HG03025 (cell line): ENCODE results near the gene SFTPB.
"Not testable (repeated sequence)": the region's sequence is repeated elsewhere in the genome, so short reads cannot be mapped to it uniquely, and the experiment has no call there.

ENCODE experiments used
- ATAC-seq: cut with Tn5 transposase; IDR thresholded peaks from one replicate; pipeline ENCODE4 v1.9.1; 2021; ENCODE audit warnings: mild to moderate bottlenecking, moderate library complexity; ENCODE audit not compliant: unreplicated experiment, low FRiP score

Gene SFTPB

DNA sequence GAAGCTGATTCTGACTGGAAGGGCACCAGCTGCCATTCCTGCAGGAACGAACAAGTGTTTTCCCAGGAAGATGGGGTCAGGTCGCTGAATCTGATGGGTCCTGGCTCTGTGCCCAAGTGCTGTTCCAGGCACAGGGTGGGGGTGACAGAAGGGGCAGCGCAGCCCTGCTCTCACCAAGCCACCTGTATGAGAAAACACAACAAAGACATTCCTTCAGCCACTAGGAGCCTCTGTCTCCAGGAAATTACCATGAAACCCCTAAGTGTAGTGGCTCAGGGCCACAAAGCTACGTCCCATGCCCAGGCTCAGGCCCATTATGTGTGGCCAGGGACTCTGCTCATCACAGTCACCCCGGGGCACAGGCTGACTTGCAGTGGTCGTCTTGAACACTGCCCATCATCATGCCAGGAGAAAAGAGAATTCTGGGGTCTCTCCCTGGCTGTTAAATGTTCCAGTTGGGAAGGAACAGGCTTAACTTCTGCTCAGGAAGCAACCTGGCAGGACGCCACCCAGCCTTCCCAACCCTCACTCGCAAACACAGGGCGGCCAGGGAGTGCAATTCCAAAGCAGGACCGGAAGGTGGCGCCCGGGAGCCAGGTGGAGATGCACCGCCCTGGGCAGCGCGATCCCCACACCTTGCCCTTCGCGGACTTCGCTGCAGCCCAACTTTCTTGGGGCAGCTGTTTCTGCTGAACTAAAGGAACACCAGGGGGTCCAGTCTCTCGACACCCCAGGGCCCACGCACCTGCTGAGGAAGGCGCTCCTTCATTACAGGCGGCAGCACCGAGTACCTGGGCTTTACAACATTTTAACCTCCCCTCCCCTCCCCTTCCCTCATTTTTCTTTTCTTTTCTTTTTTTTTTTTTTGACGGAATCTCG, 11.0 kb upstream of the SFTPB start:
- no peak for ATAC-seq

DNA sequence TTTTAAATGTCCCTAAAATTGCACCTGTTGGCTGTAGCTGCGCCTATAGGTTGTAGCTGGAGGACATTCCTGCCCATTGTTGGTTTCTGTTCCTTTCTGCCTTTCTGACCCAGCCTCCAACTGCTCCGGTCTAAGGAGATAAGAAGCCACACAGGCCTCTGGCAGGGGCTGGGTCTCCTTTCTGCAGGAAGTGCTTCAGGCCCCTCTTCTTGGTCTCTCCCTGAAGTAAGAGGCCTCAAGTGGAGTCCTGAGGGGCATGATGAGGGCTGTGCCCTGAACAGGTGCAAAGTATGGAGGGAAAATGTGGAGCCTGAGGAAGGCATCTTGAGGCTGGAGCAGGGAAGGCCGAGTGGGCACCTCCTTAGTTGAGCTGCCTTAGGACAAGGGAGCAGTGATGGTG, 10.4 kb upstream of the SFTPB start:
- no peak for ATAC-seq

DNA sequence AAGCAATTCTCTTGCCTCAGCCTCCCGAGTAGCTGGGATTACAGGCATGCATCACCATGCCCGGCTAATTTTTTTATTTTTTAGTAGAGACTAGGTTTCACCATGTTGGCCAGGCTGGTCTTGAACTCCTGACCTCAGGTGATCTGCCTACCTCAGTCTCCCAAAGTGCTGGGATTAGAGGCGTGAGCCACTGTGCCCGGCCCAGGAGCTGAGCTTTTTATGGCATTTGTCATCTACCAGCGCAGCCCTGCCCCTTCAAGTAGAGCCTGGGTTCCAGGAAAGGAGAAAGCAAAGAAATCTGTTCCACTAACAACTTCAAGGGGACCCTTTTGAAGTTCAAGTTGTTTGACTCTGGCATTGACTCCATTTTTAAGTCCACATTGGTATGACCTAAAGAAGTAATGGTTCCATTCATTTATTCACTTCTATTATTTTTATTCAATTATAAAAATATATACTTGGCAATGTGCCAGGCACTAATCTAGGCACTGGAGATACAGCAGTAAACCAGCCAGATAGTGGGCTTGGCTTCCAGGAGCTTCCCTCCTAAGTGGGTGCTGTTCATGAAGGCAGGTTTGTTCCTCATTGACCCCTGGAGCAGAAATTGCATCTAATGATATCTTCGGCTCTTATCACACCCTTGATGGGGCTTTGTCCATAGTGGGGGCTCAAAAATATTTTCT, 8.0 kb upstream of the SFTPB start:
- ATAC-seq: no peak

DNA sequence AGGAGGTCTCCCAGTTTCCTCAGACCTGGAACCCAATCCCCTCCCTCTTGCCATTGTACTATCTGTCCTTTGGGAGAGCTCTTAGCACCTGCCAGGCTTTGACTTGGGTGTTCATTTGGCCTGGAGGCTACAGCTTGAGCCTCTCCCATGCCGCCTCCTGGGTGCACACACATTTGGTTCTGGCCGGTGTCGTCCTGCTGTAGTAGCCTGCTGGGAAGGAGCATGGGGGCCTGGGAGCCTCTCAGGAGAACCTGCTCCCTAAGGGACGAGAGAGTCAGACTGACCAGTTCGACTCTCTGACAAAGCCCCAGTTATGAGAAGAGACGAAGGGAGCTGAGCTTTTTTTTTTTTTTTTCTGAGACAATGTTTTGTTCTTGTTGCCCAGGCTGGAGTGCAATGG, 7.4 kb upstream of the SFTPB start:
- no peak for ATAC-seq

DNA sequence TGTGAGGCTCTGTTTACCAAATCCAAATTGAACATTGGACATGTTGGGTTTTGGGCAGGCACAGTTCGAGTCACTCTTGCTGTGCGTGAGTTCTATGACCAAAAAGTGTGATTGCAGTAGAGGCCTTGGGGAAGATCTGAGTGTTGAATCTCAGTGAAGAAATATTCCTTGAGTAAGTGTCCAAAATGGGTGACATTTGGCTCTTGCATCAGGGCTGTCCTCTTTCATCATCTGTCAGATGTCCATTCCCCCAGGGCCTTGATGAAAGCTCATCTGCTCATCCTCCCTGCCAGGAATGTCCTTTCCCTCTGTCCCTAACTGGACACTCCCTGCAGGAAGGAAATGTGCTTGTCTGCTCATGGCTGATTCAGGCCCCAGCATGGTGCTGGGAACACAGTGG, 6.4 kb upstream of the SFTPB start:
- ATAC-seq: no peak

DNA sequence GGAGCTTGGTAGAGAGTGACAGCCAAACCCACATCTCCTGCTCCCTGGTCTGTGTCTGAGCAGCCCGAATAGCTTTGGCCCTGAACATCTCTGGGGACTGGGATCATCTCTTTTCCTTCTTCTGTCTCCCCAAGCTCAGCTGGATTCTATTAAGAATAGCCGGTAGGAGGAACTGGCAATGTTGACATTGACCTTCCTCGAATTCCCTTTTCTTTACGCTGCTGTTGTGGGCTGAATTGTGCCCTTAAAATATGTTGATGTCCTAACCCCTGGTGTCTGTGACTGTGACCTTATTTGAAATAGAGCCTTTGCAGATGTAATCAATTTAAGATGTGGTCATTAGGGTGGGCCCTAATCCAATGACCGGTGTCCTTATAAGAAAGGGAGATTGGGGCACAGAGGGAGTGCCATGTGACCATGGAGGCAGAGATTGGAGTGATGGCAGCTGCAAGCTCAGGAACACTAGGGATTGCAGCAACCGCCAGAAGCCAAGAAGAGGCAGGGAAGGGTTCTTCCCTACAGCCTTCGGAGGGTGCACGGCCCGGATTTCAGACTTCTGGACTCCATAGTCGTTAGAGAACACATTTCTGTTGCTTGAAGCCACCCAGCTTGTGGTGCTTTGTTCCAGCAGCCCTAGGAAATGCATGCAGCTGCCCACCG, 5.8 kb upstream of the SFTPB start:
- no peak for ATAC-seq

DNA sequence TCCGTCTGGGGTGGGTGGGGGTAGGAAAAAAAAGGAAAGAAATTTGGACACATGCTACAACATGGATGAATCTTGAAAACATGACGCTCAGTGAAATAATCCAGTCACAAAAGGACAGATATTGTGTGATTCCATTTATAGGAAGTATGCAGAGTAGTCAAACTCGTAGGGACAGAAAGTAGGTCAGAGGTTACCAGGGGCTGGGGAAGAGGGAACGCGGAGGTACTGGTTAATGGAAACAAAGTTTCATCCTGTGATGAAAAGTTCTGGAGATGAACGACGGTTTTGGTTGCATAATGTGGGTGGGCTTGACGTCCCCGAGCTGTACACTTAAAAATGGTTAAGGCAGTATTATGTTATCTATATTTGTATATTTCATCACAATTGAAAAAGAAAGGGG, 4.5 kb upstream of the SFTPB start:
- no peak for ATAC-seq

DNA sequence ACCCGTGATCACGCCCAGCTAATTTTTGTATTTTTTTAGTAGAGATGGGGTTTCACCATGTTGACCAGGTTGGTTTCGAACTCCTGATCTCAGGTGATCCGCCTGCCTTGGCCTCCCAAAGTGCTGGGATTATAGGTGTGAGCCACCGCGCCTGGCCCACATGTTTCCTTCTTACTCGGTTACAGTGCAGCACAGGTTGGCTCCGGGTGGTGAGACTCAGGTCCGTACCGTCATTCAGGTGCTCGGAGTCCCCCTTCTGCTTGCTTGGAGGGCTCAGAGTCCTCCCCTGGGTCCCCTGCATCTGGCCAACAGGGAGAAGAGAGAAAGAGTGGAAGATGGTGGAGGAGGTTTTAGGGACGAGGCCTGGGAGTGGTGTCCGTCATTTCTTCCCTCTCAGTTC, 2.4 kb upstream of the SFTPB start:
- ATAC-seq: not testable (repeated sequence)

DNA sequence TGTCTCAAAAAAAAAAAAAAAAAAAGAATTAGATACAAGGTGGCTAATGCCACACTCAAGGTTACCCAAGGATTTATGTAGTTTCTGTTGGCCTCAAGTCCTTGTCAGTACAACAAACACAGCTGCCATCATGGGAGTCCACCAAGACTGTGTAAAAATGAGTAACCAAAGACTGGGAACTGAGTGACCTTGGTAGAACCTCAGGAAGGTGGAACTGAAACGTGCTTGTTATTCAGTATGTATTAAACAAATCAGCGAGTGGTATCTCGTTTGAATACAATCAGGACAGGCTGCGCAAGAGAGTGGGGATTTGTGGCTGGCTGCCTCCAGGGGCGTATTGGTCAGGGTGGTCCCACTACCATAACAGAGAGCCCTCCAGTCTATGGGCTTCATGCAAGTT, 1.6 kb upstream of the SFTPB start:
- no peak for ATAC-seq

DNA sequence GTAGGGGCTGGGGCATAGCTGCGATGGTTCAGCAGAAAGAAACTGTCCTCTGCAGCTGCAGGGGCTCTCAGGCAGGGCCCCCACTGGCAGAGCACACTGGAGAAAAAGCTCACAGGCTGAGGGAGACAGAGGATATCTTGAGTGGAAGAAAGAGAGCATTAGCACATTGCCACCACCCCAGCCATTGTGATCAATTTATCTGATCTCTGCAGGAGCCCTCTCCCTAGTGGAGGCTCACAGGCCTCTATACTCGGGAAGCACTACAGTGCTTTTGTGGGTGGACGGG, 801 bp upstream of the SFTPB start:
- ATAC-seq: no peak

DNA sequence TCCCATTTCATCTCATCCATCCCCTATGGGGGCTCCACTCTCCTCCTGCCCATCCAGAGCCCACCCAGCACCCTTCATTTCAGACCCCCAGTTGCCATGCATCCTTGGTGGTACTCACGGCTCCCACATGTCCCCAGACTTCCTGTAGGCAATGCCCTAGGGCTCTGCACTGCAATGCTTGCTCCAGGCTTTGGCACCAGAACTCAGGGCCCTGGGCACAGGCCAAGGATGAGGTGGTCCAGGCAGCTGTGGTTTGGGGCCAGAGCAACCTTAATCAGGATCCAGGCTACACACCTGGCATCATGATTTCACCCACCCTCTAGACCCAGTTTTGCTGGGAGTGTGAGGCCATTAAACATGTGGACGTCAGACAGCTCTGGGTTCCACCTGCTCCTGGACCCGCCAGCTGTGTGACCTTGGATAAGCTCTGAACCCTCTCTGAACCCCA, 414 bp downstream of the SFTPB start:
- no peak for ATAC-seq

DNA sequence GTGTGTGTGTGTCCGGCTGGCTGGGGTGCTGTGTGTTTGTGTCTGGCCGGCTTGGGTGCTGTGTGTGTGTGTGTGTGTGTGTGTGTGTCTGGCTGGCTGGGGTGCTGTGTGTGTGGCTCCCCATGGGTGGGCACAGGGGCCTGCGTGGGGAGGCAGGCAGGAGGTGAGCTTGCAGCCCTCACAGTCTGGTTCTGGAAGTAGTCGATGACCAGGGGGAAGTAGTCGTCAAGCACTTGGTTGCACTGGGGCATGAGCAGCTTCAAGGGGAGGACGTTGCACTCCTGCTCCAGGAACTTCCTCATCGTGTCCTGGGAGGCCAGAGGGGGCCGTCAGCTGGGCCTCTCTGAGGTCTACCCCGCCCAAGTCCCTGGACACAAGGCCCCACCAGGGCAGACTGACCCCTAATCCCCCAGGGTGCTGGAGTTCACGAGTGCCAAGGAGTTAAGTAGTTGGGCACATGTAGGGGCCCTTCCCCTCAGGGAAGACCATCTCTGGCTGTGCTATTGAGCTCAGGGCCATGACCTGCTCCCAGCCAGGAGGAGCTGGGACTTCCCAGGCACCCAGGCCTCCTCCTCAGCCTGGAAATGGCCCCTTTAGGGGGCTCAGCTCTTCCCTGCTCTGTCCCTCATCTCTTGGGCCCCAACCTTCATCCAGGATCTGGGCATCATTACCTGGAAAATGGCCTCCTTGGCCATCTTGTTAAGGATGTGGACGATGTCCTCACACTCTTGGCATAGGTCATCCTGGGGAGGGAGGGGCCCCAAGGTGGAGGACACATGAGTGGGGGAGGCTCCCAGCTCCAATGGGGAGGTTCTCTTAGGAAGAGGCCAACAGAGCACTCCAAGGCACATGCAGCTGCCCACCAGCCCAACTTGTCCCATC, 1.3 kb downstream of the SFTPB start:
- no peak for ATAC-seq

DNA sequence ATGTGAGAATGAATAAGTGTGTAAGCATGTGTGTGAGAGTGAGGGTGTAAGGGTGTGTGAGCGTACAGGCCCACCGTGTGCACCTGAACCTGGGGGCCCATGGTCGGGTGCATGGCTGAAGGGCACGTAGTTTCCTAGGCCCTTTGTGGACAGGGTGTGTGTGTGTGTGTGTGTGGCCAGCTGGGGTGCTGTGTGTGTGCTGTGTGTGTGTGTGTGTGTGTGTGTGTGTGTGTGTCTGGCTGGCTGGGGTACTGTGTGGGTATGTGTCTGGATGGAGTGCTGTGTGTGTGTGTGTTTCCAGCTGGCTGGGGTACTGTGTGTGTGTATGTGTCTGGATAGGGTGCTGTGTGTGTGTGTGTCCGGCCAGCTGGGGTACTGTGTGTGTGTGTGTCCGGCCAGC, 2.0 kb downstream of the SFTPB start:
- ATAC-seq: no peak

DNA sequence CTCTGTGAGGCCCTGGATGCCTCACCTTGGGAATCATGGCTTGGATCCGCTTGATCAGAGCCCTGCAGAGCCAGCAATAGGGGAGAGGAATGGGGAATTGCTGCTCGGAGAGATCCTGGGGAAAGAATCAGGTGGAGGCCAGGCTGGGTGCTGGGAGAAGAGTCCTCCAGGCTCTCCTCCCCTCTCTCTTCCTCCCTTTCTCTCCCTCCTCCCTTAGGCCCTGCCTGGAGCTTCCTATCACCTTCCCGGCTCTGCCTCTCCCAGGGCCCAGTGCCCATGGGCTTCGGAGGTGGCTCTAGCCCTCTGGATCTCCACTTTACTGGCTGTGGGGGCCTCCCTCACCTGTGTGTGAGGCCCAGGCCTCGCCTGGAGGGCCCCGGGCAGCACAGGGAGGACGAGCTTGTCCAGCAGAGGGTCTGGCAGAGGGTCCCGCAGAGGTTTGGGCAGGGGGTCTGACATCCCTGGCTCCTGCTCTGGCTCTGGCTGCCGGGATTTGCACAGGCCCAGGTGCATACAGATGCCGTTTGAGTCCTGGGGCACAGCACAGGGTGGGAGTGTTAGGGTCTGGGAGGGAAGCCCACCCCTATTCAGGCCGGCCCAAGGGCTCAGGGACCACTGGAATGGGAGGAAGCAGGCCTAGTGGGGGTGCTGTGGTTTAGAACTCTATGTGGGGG, 2.6 kb downstream of the SFTPB start:
- no peak for ATAC-seq

DNA sequence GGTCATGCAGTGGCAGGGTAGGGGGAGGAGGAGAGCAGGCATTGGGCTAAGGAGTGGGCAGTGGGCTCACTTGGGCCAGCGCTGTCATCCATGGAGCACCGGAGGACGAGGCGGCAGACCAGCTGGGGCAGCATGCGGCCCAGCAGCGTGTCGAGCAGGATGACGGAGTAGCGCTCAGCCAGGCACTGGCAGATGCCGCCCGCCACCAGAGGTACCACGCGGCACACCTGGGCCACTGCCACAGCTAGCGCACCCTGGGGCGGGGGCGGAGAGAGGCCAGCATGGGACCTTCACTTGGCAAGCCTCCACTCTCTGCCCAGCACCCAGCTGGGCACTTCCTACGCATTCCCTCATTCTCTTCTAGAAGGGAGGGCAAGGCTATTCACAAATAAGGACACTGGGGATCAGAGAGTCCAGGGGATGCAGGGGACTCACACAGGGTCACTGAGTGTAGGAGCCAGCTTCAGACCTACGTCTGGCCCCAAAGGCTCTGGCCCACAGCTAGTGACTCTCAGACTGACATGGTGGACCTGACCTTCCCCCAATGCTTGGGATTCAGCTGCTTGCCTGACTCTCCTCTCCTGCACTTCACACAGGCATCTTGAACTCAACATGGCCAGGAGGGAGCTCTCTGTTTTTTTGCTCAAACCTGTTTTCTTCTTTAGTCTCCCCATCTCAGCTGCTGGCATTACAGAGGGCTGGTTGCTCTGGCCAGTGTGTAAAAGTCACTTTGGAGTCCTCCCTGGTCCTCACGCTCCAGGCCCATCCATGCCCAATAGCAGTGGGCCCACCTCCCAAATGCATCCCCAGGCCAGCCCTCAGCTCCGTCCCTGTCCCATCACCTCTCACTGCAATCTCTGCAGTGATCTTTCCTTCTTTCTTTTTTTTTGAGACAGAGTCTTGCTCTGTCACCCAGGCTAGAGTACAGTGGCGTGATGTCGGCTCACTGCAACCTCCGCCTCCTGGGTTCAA, 4.1 kb downstream of the SFTPB start:
- ATAC-seq: no peak

DNA sequence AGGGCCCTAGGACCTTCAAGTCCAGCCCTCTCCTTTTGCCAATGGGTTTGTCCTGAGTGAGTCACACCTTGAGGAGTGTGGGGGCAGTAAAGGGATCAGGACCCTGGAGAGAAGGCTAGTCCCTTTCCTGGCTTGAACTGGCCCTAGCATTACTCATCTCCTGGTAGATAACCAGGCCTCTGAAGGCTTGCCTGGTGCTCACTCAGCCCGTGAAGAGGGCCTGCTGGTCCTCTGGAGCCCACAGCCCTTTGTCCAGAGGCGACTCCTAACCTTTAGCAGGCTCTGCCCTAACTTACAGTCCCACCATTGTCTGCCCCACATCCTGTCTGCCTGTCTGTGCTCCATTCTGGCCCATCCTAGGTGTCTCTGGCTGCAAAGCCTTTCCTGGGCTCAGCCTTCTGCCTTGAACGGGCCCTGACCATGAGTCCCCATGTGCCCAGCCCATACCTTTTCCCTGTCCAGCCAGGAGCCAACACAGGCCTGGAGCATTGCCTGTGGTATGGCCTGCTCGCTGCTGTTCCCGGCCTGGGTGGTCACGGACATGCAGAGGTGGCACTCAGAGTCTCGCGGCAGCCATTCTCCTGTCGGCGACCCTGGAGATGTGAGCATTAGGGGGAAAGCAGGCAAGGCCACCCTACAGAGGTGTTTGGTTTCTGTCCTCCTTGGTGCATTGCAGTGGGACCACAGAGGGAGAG, 5.0 kb downstream of the SFTPB start:
- ATAC-seq: no peak

DNA sequence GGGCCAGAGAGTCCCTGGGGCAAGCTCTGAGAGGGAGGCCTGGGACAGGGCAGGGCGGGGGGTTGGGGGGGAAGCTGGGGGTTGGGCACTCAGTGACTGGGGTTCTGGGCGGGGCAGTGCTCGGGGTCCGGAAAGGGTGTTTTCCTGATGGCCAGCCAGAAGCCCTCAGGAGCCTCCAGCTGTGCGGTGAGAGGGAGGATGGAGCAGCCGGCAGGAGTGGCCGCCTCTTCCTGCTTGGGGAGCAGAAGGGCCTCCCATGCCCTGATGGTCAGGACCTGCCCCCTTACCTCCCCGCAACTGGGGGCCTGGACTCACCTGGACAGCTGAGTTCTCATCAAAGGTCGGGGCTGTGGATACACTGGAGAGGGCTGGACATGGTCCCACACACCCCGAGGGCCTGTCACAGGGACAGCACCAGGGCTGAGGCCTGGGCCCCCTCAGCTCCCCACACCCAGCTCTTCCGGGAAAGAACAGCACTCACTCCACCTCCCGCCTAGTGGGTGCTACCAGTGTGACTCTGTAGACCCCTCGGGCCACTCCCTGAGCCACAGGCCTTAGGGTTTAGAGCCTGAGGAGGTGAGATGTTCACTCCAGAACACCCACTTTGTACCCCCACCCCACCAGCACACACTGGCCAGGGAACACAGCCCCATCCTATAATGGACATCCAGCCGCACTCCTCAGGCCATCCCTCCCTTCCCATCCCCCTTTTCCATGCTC, 6.7 kb downstream of the SFTPB start:
- no peak for ATAC-seq

DNA sequence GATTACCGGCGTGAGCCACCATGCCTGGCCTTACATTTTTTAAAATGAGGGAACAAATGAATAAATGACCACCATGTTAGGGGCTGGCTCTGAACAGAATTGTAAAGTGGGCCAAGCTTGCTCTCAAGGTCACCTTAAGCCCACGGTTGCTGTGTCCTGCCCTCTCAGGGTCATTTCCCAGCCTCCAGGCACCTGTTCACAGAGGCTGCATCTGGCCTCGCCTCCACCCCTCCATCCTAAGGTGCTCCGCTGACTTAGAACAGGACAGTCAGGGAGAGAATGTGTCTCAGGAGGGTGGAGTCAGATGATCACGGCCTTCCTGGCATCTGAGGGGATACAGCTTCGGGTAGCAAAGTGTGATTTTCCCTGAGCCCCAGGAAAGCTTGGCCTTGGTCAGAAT, 7.3 kb downstream of the SFTPB start:
- no peak for ATAC-seq
